GM21381 (cell line): ENCODE measurements around the gene PLIN4.
"Not testable (repeated sequence)": the region's sequence is repeated elsewhere in the genome, so short reads cannot be mapped to it uniquely, and the experiment has no call there.

Source experiments
- ATAC-seq: cut with Tn5 transposase; IDR thresholded peaks from one replicate; pipeline ENCODE4 v1.9.1; 2021; ENCODE audit warnings: mild to moderate bottlenecking, moderate library complexity; ENCODE audit not compliant: unreplicated experiment

Gene PLIN4

GRCh38 chr19:4527377-4527776, 9.1 kb upstream of the PLIN4 start:
- not testable (repeated sequence) for ATAC-seq

GRCh38 chr19:4525563-4526002, 7.3 kb upstream of the PLIN4 start:
- no peak for ATAC-seq

- no peak for ATAC-seq
Measured at GRCh38 chr19:4524808-4525562, 6.7 kb upstream of the PLIN4 start.

- no peak for ATAC-seq
Measured at GRCh38 chr19:4523306-4524110, 5.2 kb upstream of the PLIN4 start.

- ATAC-seq = no peak
Measured at GRCh38 chr19:4522291-4523002, 4.2 kb upstream of the PLIN4 start.

GRCh38 chr19:4521888-4522242, 3.6 kb upstream of the PLIN4 start:
- no peak for ATAC-seq

GRCh38 chr19:4521170-4521887, 3.0 kb upstream of the PLIN4 start:
- no peak for ATAC-seq

- no peak for ATAC-seq
Measured at GRCh38 chr19:4519521-4520277, 1.4 kb upstream of the PLIN4 start.

GRCh38 chr19:4519172-4519496, 848 bp upstream of the PLIN4 start:
- ATAC-seq = no peak

- ATAC-seq = no peak
Measured at GRCh38 chr19:4517451-4518057, 732 bp downstream of the PLIN4 start.

- no peak for ATAC-seq
Measured at GRCh38 chr19:4516939-4517300, 1.4 kb downstream of the PLIN4 start.

GRCh38 chr19:4516199-4516938, 1.9 kb downstream of the PLIN4 start:
- ATAC-seq = no peak

- no peak for ATAC-seq
Measured at GRCh38 chr19:4515732-4516131, 2.6 kb downstream of the PLIN4 start.

- ATAC-seq = no peak
Measured at GRCh38 chr19:4513248-4513647, 5.0 kb downstream of the PLIN4 start.

- no peak for ATAC-seq
Measured at GRCh38 chr19:4512070-4512469, 6.2 kb downstream of the PLIN4 start.

GRCh38 chr19:4511300-4512054, 6.8 kb downstream of the PLIN4 start:
- no peak for ATAC-seq

- no peak for ATAC-seq
Measured at GRCh38 chr19:4510435-4511255, 7.6 kb downstream of the PLIN4 start.

GRCh38 chr19:4508698-4509097, 9.6 kb downstream of the PLIN4 start:
- ATAC-seq = no peak
